GM06990 (cell line): ENCODE data around the gene SLC6A7.

Experiments used
- DNase-seq: peaks from one replicate; pipeline ENCODE4 v3.0.0-alpha.2; 2011; ENCODE audit not compliant: insufficient read length; ENCODE audit errors: extremely low read depth
- H3K27me3 ChIP-seq: replicated peaks from 2 replicates; pipeline ENCODE4 v1.6.0; 2011; ENCODE audit warnings: low read length; ENCODE audit not compliant: control insufficient read depth, insufficient read depth
- H3K36me3 ChIP-seq: 2 replicates; pipeline ENCODE4 v1.5.1; 2011; ENCODE audit warnings: low read length; ENCODE audit not compliant: control insufficient read depth, insufficient read depth
- H3K4me3 ChIP-seq: replicated peaks from 2 replicates; pipeline ENCODE4 v1.5.1; 2011; ENCODE audit warnings: low read depth, mild to moderate bottlenecking, control low read depth, low read length
- TF ChIP-seq, protein P1 (sequence below): IDR thresholded peaks from 2 replicates; pipeline ENCODE4 v1.5.1; 2011; ENCODE audit warnings: low read length, control low read depth, mild to moderate bottlenecking, inconsistent platforms; ENCODE audit not compliant: insufficient read depth, poor library complexity, severe bottlenecking

The SLC6A7 gene

GRCh38 chr5:150211156-150212030, 21.5 kb downstream of the SLC6A7 start:
- DNase-seq, result no peak
- Histone ChIP-seq H3K36me3 (no peaks in the 10 kb centered on the region), H3K4me3 (no peak overlapping the region), H3K27me3 (no peaks in the 10 kb centered on the region; the same call in 1 of the 2 replicates)
- TF ChIP-seq, protein P1, sequence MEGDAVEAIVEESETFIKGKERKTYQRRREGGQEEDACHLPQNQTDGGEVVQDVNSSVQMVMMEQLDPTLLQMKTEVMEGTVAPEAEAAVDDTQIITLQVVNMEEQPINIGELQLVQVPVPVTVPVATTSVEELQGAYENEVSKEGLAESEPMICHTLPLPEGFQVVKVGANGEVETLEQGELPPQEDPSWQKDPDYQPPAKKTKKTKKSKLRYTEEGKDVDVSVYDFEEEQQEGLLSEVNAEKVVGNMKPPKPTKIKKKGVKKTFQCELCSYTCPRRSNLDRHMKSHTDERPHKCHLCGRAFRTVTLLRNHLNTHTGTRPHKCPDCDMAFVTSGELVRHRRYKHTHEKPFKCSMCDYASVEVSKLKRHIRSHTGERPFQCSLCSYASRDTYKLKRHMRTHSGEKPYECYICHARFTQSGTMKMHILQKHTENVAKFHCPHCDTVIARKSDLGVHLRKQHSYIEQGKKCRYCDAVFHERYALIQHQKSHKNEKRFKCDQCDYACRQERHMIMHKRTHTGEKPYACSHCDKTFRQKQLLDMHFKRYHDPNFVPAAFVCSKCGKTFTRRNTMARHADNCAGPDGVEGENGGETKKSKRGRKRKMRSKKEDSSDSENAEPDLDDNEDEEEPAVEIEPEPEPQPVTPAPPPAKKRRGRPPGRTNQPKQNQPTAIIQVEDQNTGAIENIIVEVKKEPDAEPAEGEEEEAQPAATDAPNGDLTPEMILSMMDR, result no peak

DNA sequence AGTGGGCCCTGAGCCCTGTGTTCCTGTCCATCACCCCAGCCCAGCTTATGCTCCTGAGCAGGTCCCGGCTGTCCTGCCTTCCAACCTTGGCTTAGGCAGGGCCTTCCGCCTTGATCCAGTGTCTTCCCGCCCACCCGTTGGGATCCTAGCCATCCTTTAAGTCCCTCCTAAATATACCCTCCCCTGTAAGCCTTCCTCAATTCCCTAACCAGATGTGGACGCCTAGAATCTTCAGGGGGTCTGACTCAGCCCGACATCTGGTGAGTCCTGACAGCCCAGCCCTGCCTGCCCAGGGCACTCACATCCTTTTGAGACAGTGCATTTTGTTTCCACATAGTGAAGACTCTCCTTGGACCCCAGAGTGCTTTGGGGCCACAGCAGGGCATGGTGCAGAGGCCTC, 23.7 kb downstream of the SLC6A7 start:
- TF ChIP-seq, protein P1, result no peak
- Histone ChIP-seq H3K36me3 (no peaks in the 10 kb centered on the region), H3K27me3 (peaks cover 1% of the 10 kb centered on the region; the same call in 1 of the 2 replicates), H3K4me3 (no peak overlapping the region)
- no peak for DNase-seq

- TF ChIP-seq, protein P1, result no peak
- Histone ChIP-seq H3K4me3 (no peak overlapping the region), H3K36me3 (no peaks in the 10 kb centered on the region), H3K27me3 (peaks cover 1% of the 10 kb centered on the region; the same call in 1 of the 2 replicates)
- DNase-seq, result no peak
These were observed 24.4 kb downstream of the SLC6A7 start for GRCh38 chr5:150214289-150214688.

- H3K4me3 ChIP-seq, result no peak overlapping the region
- peaks cover 1% of the 10 kb centered on the region; the same call in 1 of the 2 replicates for H3K27me3 ChIP-seq
- H3K36me3 ChIP-seq, result no peaks in the 10 kb centered on the region
- TF ChIP-seq, protein P1, result no peak
- DNase-seq, result no peak
These were observed 26.4 kb downstream of the SLC6A7 start for GRCh38 chr5:150215979-150216944.

- TF ChIP-seq, protein P1, result no peak
- Histone ChIP-seq H3K36me3 (no peaks in the 10 kb centered on the region), H3K4me3 (no peak overlapping the region), H3K27me3 (peaks cover 1% of the 10 kb centered on the region; the same call in 1 of the 2 replicates)
- DNase-seq, result no peak
These were observed 27.2 kb downstream of the SLC6A7 start for GRCh38 chr5:150217038-150217437.
